Panc1 (cell line): ENCODE measurements around the gene ABCG8. TPM values are rescaled to one million over a fixed set of nuclear protein-coding genes. Genes with fewer than 3 reads are reported as not detected.

Experiments
- ATAC-seq: fragments of 200-7000 bp; cut with Tn5 transposase; 2 replicates; pipeline ENCODE4 v1.9.1; 2020; ENCODE audit warnings: mild to moderate bottlenecking, moderate library complexity
- BruUV-seq: library from RNA; stranded (reverse); fragments of 400-500 nt; replicated peaks from 2 replicates; lab custom pipeline; 2021; lab: Mats Ljungman, UMichigan
- CTCF ChIA-PET: fragments of 300-600 bp; sonication (Branson Sonifier 250); formaldehyde crosslinking; loops from one replicate; lab custom pipeline; 2022; ENCODE audit warnings: antibody characterized with exemption; lab: Charles Lee
- POLR2A ChIA-PET: fragments of 300-600 bp; sonication (Branson Sonifier 250); formaldehyde crosslinking; loops from one replicate; lab custom pipeline; 2022; ENCODE audit warnings: antibody characterized with exemption; lab: Charles Lee
- DNase-seq: peaks from one replicate; pipeline ENCODE4 v3.0.0-alpha.2; 2010; ENCODE audit warnings: low read depth, low spot score
- H3K27ac ChIP-seq: 2 replicates; pipeline ENCODE4 v1.5.1; 2011; ENCODE audit warnings: mild to moderate bottlenecking, low read length, inconsistent platforms
- H3K27me3 ChIP-seq: fragments of 200-500 bp; sonication (Bioruptor generic); 2 replicates; pipeline ENCODE4 v1.6.0; 2014; ENCODE audit warnings: low read length, inconsistent platforms; ENCODE audit not compliant: control insufficient read depth, insufficient read depth
- H3K36me3 ChIP-seq: fragments of 200-500 bp; sonication (Bioruptor generic); 2 replicates; pipeline ENCODE4 v1.5.1; 2014; ENCODE audit warnings: inconsistent platforms, mild to moderate bottlenecking, low read length, moderate library complexity; ENCODE audit not compliant: control insufficient read depth, insufficient read depth
- H3K4me1 ChIP-seq: 2 replicates; pipeline ENCODE4 v1.5.1; 2011; ENCODE audit warnings: inconsistent platforms, mild to moderate bottlenecking, low read length, moderate library complexity; ENCODE audit not compliant: control insufficient read depth, insufficient read depth
- H3K4me3 ChIP-seq, 2 experiments: 2 replicates each; pipeline ENCODE4 v1.5.1; 2011 to 2012; ENCODE audit warnings: low read depth in 2 of 2, low read length in 2 of 2, mild to moderate bottlenecking in 2 of 2, inconsistent platforms in 1 of 2, moderate library complexity in 1 of 2
- H3K9me3 ChIP-seq: fragments of 200-500 bp; sonication (Bioruptor generic); 2 replicates; pipeline ENCODE4 v1.5.1; 2014; ENCODE audit warnings: low read depth, mild to moderate bottlenecking, inconsistent platforms, low read length, moderate library complexity; ENCODE audit not compliant: control insufficient read depth, insufficient read depth
- CTCF ChIP-seq: fragments of 450-650 bp; IDR thresholded peaks from 2 replicates; pipeline ENCODE4 v1.5.1; 2017; ENCODE audit warnings: mild to moderate bottlenecking
- POLR2AphosphoS5 ChIP-seq: IDR thresholded peaks from 2 replicates; pipeline ENCODE4 v1.6.1; 2012; ENCODE audit warnings: mild to moderate bottlenecking, low read depth, low read length, moderate library complexity
- REST ChIP-seq, 2 experiments: IDR thresholded peaks; 2 replicates each; pipeline ENCODE4 v1.6.1; 2011 to 2012; ENCODE audit warnings: low read depth in 2 of 2, control low read depth in 1 of 2, low read length in 1 of 2, mild to moderate bottlenecking in 1 of 2, moderate library complexity in 1 of 2; ENCODE audit not compliant: insufficient read depth in 1 of 2
- SIN3A ChIP-seq: IDR thresholded peaks from 2 replicates; pipeline ENCODE4 v1.6.1; 2012; ENCODE audit warnings: low read depth, mild to moderate bottlenecking, low read length, moderate library complexity, borderline replicate concordance; ENCODE audit not compliant: insufficient read depth
- TCF7L2 ChIP-seq: IDR thresholded peaks from 2 replicates; pipeline ENCODE4 v1.6.1; 2011; ENCODE audit warnings: mild to moderate bottlenecking, low read depth, low read length, inconsistent platforms
- in situ Hi-C: cut with HindIII; loops from 2 replicates; pipeline ENCODE4 v1.10.0; 2016; ENCODE audit warnings: low sequenced_read_pairs, low pct_unique_long_range_greater_than_20kb
- intact Hi-C: fragments of 100-400 bp; cut with micrococcal nuclease; formaldehyde crosslinking; loops from one replicate; pipeline ENCODE4 v1.10.0; 2022; ENCODE audit not compliant: unreplicated experiment
- total RNA-seq: library from RNA; stranded (reverse); gene quantifications from one replicate; pipeline ENCODE4 v1.2.1, GENCODE V29; 2021; ENCODE audit not compliant: unreplicated experiment

Gene ABCG8
- total RNA-seq, 1 experiment from 2014 or later = 0.03 TPM

- ChIA-PET CTCF (no interaction called here), POLR2A (no interaction called here)
- TF ChIP-seq REST (IDR thresholded peaks at IDR 0.05; ENCODE audit: insufficient read depth in 1 of 2, low read depth in 2 of 2, low read length in 1 of 2) = no peak
- no peak for TF ChIP-seq POLR2AphosphoS5
- TF ChIP-seq TCF7L2 = no peak
- in situ Hi-C loops (no loop called here), intact Hi-C loops (no loop called here)
- no peaks in the 10 kb centered on the region for H3K9me3 ChIP-seq
- no peak overlapping the region for H3K4me3 ChIP-seq
- H3K27ac ChIP-seq = no peak overlapping the region
- no peaks in the 10 kb centered on the region for H3K4me1 ChIP-seq
- H3K27me3 ChIP-seq = no peaks in the 10 kb centered on the region
- no peaks in the 10 kb centered on the region for H3K36me3 ChIP-seq
- no peak for ATAC-seq
- DNase-seq = no peak
- no TSS peak for BruUV-seq
These were observed 26.8 kb upstream of the ABCG8 start for GRCh38 chr2:43812006-43812405.

GRCh38 chr2:43812947-43813346 is 25.8 kb upstream of the ABCG8 start:
- in situ Hi-C loops (no loop called here), intact Hi-C loops (no loop called here)
- TF ChIP-seq TCF7L2 = no peak
- TF ChIP-seq SIN3A = no peak
- TF ChIP-seq POLR2AphosphoS5 = no peak
- TF ChIP-seq CTCF = no peak
- TF ChIP-seq REST (IDR thresholded peaks at IDR 0.05; ENCODE audit: insufficient read depth in 1 of 2, low read depth in 2 of 2, low read length in 1 of 2) = no peak
- ChIA-PET CTCF (no interaction called here), POLR2A (no interaction called here)
- no peak overlapping the region for H3K27ac ChIP-seq
- no peak for DNase-seq
- H3K4me3 ChIP-seq = no peak overlapping the region
- no peaks in the 10 kb centered on the region for H3K27me3 ChIP-seq
- no peaks in the 10 kb centered on the region for H3K9me3 ChIP-seq
- no peaks in the 10 kb centered on the region for H3K4me1 ChIP-seq
- ATAC-seq = no peak
- BruUV-seq = no TSS peak
- no peaks in the 10 kb centered on the region for H3K36me3 ChIP-seq
